ENCODE data around the gene SAP25. TPM values are rescaled to one million over a fixed set of nuclear protein-coding genes. Genes with fewer than 3 reads are reported as not detected.
"Not testable (repeated sequence)": the region's sequence is repeated elsewhere in the genome, so short reads cannot be mapped to it uniquely, and the experiment has no call there.

Gene SAP25
- total RNA-seq, 1 experiment from 2014 or later, result not detected

DNA sequence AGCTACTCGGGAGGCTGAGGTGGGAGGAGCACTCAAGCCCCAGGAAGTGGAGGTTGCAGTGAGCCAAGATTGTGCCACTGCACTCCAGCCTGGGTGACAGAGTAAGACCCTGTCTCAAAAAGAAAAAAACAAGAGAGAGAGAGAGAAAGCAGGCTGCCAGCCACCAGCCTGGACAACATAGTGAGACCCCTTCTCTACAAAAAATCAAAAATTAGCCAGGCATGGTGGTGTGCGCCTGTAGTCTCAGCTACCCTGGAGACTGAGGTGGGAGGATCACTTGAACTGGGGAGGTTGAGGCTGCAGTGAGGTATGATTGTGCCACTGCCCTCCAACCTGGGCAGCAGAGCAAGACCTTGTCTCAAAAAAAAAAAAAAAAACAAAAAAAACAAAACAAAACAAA is 37.0 kb downstream of the SAP25 start:
- H3K9me3 ChIP-seq (replicated peaks); H3K27ac ChIP-seq; H3K27me3 ChIP-seq (replicated peaks); H3K4me3 ChIP-seq; H3K36me3 ChIP-seq; DNase-seq (ENCODE audit: low read depth in 1 of 2, low spot score in 2 of 2): not testable (repeated sequence)
- peaks cover 10% of the 10 kb centered on the region; the same call in 1 of the 2 replicates for H3K4me1 ChIP-seq (replicated peaks)

DNA sequence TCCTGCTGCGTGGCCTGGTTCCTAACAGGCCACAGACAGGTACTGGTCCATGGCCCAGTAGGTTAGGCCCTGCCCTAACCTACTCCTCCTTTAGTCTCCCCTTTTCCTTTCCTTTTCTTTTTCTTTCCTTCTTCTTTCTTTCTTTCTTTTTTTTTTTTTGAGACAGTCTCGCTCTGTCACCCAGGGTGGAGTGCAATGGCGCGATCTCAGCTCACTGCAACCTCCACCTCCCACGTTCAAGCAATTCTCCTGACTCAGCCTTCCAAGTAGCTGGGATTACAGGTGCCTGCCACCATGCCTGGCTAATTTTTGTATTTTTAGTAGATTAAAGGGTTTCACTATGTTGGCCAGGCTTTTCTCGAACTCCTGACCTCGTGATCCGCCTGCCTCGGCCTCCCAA is 37.7 kb downstream of the SAP25 start:
- peaks cover 10% of the 10 kb centered on the region; the same call in 1 of the 2 replicates for H3K4me1 ChIP-seq (replicated peaks)
- H3K4me3 ChIP-seq; H3K9me3 ChIP-seq (replicated peaks); H3K36me3 ChIP-seq; H3K27ac ChIP-seq; DNase-seq (ENCODE audit: low read depth in 1 of 2, low spot score in 2 of 2); H3K27me3 ChIP-seq (replicated peaks): not testable (repeated sequence)

DNA sequence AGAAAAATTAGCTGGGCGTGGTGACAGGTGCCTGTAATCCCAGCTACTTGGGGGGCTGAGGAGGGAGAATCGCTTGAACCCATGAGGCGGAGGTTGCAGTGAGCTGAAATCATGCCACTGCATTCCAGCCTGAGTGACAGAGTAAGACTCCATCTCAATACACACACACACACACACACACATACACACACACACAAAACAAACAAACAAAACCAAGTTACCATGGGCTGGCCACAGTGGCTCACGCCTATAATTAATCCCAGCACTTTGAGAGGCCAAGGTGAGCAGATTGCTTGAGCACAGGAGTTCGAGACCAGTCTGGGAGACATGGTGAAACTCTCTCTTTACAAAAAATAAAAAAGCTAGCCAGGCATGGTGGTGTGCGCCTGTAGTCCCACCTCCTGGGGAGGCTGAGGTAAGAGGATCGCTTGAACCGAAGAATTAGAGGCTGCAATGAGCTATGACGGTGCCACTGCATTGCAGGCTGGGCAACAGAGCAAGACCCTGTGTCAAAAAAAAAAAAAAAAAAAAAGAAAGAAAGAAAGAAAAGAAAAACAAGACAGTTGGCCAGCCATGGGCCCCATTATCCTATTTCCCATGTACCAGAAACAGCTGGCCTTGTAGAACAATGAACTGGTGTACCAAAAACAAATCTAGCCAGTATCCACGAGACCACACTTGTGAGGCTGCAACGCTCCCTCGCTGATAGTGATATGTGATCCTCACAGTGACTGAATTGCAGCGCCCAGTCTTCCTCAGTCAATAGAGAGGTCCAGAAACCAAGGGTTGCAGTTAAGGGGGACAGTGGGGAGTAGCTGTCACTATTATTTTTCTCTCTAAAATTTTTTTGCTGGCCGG is 41.3 kb downstream of the SAP25 start:
- no peaks in the 10 kb centered on the region for H3K27me3 ChIP-seq (replicated peaks)
- no peak overlapping the region for H3K4me3 ChIP-seq
- no peaks in the 10 kb centered on the region for H3K9me3 ChIP-seq (replicated peaks)
- DNase-seq (ENCODE audit: low read depth in 1 of 2, low spot score in 2 of 2), result no peak
- H3K27ac ChIP-seq, result no peak overlapping the region
- H3K4me1 ChIP-seq (replicated peaks), result 0 out of 2 replicates have a peak, but pooled peaks cover 5% of the 10 kb centered on the region
- no peaks in the 10 kb centered on the region for H3K36me3 ChIP-seq

DNA sequence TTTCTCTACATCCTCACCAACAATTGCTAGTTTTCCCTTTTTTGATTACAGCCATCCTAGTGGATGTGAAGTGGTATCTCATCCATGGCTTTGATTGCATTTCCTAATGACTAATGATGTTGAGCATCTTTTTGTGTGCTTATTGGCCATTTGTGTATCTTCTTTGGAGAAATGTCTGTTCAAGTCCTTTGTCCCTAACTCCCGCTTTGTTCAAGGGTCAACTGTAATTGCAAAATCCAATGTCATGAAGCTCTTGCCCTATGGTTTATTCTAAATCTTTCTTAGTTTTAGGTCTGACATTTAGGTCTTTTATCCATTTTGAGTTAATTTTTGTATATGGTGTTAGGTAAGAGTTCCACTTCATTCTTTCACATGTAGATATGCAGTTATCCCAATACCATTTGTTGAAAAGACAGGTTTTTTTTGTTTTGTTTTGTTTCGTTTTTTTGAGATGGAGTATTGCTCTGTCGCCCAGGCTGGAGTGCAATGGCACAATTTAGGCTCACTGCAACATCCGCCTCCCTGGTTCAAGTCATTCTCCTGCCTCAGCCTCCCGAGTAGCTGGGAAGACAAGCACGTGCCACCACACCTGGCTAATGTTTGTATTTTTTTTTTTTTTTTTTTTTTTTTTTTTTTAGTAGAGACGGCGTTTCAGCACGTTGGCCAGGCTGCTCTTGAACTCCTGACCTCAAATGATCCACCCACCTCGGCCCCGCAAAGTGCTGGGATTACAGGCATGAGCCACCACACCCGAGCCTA is 45.4 kb downstream of the SAP25 start:
- H3K4me1 ChIP-seq (replicated peaks); DNase-seq (ENCODE audit: low read depth in 1 of 2, low spot score in 2 of 2); H3K9me3 ChIP-seq (replicated peaks); H3K4me3 ChIP-seq; H3K27me3 ChIP-seq (replicated peaks); H3K27ac ChIP-seq; H3K36me3 ChIP-seq: not testable (repeated sequence)

DNA sequence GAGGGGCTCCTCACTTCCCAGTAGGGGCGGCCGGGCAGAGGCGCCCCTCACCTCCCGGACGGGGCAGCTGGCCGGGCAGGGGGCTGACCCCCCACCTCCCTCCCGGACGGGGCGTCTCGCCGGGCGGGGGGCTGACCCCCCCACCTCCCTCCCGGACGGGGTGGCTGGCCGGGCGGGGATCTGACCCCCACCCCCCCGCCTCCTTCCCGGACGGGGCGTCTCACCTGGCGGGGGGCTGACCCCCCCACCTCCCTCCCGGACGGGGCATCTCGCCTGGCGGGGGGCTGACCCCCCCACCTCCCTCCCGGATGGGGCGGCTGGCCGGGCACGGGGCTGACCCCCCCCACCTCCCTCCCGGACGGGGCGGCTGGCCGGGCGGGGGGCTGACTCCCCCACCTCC is 50.5 kb downstream of the SAP25 start:
- H3K4me1 ChIP-seq (replicated peaks); H3K27ac ChIP-seq; H3K27me3 ChIP-seq (replicated peaks); H3K9me3 ChIP-seq (replicated peaks); DNase-seq (ENCODE audit: low read depth in 1 of 2, low spot score in 2 of 2); H3K36me3 ChIP-seq; H3K4me3 ChIP-seq: not testable (repeated sequence)

Other genes starting within 250 kb of the SAP25 start
- 16.1 and 18.8 TPM in 2 replicates for gene PILRB, start 215.8 kb downstream of the SAP25 start, total RNA-seq (2014; rRNA removed; shearing (Covaris generic))
- gene PILRA, start 200.4 kb downstream of the SAP25 start, total RNA-seq (2014; rRNA removed; shearing (Covaris generic)), result 0.18 and 1.7 TPM in 2 replicates
- gene ZCWPW1, start 145.2 kb downstream of the SAP25 start, total RNA-seq (2014; rRNA removed; shearing (Covaris generic)), result 1.1 and 1.2 TPM in 2 replicates
- gene MEPCE, start 144.1 kb downstream of the SAP25 start, total RNA-seq (2014; rRNA removed; shearing (Covaris generic)), result 18.2 and 25.6 TPM in 2 replicates
- 56.4 and 71.5 TPM in 2 replicates for gene PPP1R35, start 137.4 kb downstream of the SAP25 start, total RNA-seq (2014; rRNA removed; shearing (Covaris generic))
- gene SPACDR, start 109.6 kb downstream of the SAP25 start, total RNA-seq (2014; rRNA removed; shearing (Covaris generic)), result 0.66 TPM in 1 of 2 replicates, not detected in the other
- 25.3 and 32.7 TPM in 2 replicates for gene TSC22D4, start 94.7 kb downstream of the SAP25 start, total RNA-seq (2014; rRNA removed; shearing (Covaris generic))
- 0.63 and 0.87 TPM in 2 replicates for gene NYAP1, start 90.0 kb downstream of the SAP25 start, total RNA-seq (2014; rRNA removed; shearing (Covaris generic))
- 15.6 and 24.2 TPM in 2 replicates for gene AGFG2, start 34.7 kb downstream of the SAP25 start, total RNA-seq (2014; rRNA removed; shearing (Covaris generic))
- 17.0 and 19.5 TPM in 2 replicates for gene LRCH4, start 12.2 kb upstream of the SAP25 start, total RNA-seq (2014; rRNA removed; shearing (Covaris generic))
- 0.13 TPM in 1 of 2 replicates, not detected in the other for gene FBXO24, start 12.4 kb upstream of the SAP25 start, total RNA-seq (2014; rRNA removed; shearing (Covaris generic))
- 73.1 and 75.6 TPM in 2 replicates for gene PCOLCE, start 28.5 kb upstream of the SAP25 start, total RNA-seq (2014; rRNA removed; shearing (Covaris generic))
- gene MOSPD3, start 38.6 kb upstream of the SAP25 start, total RNA-seq (2014; rRNA removed; shearing (Covaris generic)), result 10.9 and 11.0 TPM in 2 replicates
- gene TFR2, start 67.7 kb upstream of the SAP25 start, total RNA-seq (2014; rRNA removed; shearing (Covaris generic)), result not detected in 2 replicates
- gene ACTL6B, start 82.5 kb upstream of the SAP25 start, total RNA-seq (2014; rRNA removed; shearing (Covaris generic)), result not detected in 2 replicates
- gene GNB2, start 99.8 kb upstream of the SAP25 start, total RNA-seq (2014; rRNA removed; shearing (Covaris generic)), result 63.4 and 70.6 TPM in 2 replicates
- gene GIGYF1, start 120.3 kb upstream of the SAP25 start, total RNA-seq (2014; rRNA removed; shearing (Covaris generic)), result 9.9 and 15.5 TPM in 2 replicates
- gene POP7, start 132.2 kb upstream of the SAP25 start, total RNA-seq (2014; rRNA removed; shearing (Covaris generic)), result 56.0 and 72.0 TPM in 2 replicates
- not detected in 2 replicates for gene EPO, start 146.6 kb upstream of the SAP25 start, total RNA-seq (2014; rRNA removed; shearing (Covaris generic))
- gene ZAN, start 159.7 kb upstream of the SAP25 start, total RNA-seq (2014; rRNA removed; shearing (Covaris generic)), result not detected in 2 replicates

All from SJSA1 (cell line).